ENCODE data around the gene ERG.

Gene ERG

DNA sequence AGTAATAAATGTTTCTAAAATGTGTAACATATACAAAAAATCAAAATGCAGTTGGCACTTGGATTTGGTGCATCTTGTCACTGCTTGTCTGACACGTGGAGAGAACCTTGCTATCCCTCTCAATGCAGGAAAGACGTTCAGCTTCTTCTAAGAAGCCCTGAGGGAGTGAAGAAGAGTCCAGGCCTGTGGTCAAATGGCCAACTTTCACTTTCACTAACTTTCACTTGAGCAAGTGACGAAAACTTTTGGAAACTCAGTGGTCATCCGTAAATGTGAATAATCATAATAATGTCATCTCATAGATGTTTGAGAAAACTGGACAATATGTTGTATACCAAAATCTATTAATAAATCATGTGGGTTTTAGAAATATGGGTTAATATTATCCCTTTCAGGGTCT lies 61.9 kb downstream of the ERG start:
- no peak for DNase-seq

DNA sequence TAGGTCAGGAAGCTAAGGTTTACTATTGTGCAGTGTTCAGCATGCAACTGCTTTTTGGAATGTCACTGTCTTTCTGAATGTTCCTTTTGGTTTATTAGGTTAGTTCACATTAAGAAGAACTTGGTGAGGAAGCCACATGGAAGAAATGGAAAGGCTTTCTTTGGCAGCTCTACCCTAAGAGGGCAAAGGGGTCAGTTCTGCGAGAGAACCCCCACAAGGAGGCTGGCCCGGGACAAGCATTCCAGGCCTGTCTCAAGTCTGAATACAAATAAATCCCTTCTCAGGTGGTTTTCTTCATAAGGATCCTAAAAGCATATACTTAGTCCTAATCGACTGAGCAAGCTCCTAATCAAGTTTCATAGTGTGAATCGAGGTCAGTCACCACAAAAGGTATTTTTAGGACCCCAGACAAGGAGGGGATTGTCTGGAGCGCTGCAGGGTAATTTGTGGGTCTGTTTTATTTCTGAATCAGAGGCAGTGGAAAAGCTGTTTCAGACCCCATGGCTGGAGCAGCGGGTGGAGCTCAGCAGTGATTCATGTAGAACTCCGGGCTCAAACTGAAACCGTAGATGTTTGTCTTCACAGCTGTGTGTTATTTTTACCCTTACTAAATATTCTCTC lies 63.3 kb downstream of the ERG start:
- DNase-seq: no peak

DNA sequence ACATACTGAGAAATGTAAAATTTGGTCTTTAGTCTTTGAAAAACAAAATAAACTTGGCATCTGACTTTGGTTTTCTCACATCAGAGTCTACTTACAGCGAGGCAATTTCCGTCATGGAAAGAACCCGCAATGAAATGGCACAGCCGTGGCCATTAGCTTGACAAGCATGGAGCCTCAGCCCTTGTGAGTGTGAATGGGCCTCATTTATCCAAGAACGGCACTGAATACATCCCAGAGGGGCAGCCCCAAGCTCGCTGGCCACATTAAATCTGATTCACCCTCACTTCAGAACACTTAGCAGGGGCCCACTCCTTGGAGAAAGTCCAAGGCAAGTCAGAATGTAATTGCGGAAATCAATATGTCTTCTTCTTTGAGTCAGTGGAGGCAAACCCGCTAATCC lies 64.8 kb downstream of the ERG start:
- no peak for DNase-seq

DNA sequence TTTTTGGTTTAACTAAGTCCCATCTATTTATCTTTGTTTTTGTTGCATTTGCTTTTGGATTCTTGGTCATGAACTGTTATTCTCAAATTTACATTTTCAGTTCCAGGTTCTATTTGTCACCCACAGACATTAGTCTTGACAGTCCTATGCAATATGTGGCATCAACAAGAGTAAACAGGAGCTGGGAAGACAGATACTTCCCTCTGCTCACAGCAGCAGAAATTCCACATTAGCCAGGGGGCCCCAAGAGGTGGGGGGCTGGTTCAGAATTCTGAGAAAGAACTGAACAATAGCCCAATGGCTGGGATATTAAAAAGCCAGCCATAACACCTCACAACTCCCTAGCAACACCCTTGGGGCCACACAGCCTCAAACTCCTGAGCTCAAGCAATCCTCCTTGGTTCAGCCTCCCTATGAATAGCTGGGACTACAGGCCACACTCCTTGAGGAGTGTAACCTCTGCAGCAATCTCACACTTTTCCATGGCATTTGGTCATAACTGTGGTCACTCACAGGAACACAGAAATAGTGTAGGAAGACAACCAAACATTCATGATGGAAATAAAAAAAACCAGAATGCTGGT lies 67.8 kb downstream of the ERG start:
- DNase-seq: no peak

DNA sequence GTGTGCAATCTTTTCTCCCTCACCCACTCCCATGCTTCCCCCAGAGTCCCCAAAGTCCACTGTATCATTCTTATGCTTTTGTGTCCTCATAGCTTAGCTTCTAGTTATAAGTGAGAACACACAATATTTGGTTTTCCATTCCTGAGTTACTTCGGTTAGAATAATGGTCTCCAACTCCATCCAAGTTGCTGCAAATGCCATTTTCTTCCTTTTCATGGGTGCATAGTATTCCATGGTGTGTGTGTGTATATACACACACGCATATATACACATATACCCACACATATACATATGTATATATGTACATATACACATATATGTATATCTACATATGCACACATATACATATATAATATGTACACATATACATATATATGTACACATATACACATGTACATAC lies 69.3 kb downstream of the ERG start:
- no peak for DNase-seq

DNA sequence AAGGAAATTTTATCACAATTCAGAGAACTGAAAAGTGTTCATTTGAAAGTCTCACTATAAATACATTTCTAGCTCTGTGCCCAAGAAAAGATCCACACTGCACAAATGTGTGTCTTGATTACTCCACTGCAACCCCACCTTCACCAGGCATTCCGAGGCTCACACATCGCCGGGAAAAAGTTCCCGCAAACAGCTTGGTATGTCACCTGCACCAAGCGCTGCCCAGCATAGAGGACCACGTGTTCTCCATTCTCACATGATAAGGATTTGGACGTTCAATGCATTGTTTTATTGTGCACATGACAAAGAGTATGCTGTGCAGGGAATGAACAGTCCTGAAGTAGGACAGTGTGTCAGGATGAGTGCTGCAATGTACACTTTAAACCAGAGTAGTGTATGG lies 70.1 kb downstream of the ERG start:
- no peak for DNase-seq

DNA sequence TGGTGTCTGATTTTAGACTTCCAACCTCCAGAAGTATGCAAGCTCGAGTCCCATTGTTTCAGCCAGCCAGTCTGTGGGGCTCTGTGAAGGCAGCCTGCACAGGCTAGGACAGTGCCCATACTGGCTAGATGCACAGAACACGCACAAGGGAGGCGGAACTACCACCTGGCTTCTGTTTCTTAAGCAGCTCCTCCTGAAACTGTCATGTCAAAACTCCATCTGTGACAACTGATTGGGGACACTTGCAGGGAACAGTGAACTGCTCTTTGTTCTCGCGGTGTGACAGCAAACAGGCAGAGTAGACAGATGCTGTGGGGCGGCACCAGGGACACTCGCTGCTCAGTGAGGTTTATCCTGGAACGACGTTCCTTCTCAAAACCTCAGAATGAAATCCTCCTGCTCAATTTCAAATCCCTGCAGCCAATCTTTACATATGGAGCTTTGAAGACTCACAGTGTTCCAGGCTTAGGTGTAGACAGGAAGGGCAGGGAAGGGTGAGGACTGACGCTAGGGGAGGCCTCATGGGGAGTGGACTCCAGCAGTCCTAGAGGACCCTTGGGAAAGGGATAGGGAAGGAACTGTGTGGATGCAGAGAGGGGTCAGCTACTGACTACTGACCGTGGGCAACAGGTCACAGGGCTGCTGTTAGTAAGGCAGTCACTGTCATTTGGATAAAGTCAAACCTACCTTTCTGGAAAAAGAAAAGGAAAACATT lies 73.8 kb downstream of the ERG start:
- no peak for DNase-seq

DNA sequence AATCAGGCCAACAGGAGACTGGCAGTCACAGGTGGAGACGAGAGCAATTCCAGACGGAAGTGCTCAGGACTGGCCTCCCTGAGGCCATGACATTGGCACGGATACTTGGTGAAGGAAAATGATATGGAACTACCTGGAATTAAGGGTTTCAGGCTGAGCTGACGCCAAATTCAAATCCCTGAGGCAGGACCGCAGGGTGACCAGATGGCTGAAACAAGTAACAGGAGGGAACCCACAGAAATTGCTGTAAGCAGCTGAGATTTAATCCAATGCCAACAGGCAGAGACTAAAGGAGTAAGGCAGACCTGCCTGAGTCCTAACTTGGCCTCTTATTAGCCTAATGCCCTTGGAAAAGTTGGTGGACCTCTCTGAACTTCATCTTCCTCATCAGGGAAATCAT lies 76.2 kb downstream of the ERG start:
- DNase-seq: no peak

DNA sequence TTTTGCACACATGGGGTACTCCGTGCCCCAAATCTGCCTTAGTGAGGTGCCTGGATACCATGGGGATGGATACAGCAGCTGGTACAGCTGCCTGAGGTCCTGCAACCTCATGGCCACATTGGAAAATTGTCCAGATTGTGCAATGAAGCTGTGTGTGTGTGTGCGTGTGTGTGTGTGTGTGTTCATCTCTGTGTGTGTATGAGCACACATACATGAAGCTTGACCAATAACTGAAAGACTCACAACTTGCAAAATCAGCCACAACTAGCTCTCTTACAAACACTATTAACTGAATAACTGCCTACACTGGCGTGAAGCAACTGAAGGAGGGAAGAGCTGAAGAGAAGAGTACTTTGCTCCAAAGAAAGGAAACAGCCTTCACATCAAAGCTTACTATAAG lies 78.1 kb downstream of the ERG start:
- DNase-seq: no peak

DNA sequence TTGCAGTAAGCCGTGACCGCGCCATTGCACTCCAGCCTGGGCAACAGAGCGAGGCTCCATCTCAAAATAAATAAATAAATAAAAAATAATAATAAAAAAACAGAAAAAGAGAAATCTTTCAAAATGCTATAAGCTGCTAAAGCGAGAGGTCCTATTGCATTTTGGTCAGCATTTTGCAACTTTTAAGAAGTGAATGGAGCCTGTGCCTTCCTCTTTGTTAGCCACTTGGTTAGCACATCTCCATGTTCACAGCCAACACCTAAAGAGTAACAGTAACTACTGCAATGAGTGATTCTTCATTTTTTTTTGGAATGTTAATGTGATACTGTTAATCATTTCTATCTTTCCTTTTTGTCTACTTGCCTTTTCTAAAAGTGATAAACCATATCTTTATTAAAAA lies 80.6 kb downstream of the ERG start:
- no peak for DNase-seq

DNA sequence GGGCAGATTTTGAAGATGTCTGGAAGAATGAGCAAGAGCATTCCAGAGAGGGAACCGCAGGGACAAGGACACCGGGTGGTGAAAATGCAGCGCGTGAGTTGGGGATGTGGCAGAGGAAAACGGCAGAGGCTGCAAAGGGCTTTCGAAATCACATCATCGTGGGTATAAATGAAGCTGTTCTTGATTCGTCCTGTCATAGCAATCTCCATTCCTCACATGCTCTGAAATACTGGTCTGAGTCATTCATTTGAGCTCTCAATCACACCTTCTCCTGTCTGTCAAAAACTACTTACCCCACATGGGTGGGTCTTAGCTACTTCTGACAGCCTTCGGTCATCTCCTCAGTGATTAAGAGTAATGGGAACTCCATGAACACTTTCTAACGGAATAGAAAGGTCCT lies 81.5 kb downstream of the ERG start:
- no peak for DNase-seq

DNA sequence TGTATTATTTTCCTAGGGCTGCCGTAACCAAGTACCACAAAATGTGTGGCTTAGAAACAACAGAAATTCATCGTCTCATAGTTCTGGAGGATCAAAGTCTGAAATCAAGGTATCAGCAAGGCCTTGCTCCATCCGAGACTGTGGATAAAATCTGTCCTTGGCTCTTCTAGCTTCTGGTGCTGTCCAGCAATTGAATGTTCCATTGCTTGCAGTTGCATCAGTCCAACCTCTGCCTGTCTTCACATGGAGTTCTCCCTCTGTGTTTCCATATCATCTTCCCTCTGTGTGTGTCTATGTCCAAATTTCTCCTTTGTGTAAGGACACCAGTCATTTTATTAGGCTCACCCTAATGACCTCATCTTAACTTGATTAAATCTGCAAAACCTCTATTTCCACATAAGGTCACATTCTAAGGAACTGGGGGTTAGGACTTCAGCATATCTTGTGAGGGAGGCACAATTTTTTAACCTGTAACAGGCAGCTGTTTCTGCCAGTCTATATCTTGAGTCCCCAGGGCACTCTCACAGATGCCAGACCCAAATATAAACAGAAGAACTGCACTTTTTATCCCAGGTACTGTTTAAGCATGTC lies 84.2 kb downstream of the ERG start:
- DNase-seq: no peak

DNA sequence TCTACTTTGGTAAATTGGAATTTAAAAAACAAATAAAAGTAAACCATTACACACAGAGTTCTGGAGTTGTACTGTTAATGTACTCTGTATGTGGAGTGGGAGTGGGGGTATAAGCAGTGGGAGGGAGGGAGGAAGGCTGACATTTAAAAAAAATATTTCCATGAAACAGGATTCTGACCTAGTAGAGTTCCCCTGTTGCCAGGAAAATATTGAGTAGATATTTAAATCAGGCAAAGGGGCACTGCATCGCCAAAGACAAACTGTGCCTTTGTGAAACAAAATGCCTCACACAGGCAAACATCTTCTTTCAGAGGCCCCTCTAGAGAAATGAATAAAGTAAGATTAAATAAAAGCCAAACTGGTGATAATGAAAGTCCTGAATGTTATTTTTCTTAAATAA lies 87.8 kb downstream of the ERG start:
- DNase-seq: no peak

DNA sequence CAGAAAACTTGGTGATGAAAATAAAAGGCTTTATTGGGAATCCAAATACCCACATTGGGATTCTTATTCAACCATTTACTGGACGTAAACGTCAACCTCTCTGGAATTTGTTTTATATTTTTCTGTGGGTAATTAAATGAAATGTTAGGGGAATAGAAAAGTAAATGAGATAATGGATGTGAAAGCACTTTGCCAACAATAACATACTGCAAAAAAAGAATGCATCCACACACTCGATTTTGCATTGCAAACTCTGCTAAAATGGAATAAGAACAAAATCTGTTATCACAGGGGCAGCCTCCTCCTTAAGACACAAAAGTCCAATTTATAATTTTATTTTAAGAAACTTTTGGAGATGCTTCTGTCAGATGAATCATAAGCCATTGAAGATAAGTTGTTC lies 88.4 kb downstream of the ERG start:
- DNase-seq: no peak

DNA sequence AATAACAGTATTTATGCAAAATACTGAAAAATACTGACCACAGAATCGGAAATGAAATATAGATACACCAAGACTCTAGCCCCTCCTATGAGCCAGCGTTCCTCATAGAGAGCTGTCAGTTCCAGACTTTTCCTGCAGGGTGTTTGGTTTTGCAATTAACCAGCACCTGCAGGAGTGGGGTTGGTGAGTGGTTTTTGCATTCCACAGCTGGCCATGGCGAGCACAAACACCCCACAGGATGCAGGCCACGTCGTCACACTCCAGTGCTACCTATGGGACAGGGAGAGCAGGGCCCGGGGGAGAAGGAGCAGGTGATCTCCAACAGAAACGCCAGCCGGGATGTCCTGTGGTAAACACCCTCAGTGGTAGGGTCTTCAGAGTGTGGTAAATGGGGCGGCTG lies 94.1 kb downstream of the ERG start:
- no peak for DNase-seq

DNA sequence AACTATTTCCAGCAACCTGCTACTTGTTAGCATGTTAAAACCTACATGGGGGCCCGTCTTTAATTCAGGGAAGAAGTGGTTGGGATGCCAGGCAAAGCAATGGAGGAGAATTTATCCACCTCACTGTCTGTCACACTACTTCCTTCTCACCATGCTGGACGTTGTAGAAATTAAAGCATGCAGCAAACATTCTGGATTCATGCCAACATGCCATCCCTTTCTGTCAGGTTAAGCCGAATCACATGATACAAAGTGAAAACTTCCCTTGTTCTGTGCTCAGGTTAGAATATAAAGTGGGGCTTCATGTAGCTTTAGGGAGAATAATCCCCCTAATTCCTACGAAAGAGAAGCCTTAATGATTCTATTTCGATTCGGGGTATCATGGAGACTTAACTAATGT lies 95.5 kb downstream of the ERG start:
- DNase-seq: no peak

DNA sequence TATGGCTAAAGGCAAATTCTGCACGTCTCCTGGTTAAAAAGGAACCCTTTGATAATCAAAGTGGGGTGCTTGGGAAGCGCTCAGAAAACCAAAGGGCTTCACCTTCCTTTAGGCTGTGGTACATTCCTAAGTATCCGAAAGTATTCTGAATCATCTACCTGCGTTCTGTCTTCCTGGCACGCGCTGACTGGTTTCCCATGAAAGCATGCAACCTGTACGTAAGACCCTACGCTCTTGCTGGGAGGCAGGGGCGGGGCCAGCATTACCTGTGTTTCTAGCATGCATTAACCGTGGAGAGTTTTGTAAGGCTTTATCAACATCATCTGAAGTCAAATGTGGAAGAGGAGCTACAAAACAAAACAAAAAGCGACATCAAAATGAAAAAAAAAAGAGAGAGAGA lies 96.0 kb downstream of the ERG start:
- DNase-seq: no peak

DNA sequence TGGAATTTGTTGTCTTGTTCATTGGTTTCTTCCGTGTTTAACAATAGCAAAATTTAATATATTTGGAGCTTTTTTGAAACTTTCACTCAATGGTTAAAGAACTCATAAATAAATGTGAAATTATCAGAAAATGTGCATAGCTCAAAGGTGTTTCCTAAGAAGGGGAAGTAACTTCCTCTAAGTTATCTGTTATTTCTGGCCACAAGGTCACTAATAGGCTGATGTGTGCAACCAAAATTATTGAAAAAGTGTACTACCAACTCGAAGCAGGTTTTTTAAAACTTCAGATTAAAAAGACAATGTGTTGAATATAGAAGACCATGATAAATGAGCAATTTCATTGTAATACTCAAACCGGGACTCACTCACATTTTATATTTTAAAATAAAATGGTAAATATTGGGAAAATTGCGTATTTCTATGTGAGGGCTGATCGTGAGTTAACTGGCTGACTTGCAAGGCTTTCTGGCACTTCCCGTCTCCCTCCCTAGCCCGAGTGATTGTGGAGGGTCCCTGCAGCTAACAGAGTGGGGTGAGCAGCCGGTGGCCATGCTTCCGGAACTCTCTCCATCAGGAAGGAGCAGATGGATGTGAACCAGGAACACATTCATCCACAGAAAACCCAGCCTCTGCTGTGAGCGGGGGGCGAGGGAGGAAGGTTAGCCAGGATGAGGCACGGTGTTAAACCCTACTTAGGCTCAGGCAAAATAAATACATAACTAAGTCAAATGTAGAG lies 96.9 kb downstream of the ERG start:
- DNase-seq: no peak

DNA sequence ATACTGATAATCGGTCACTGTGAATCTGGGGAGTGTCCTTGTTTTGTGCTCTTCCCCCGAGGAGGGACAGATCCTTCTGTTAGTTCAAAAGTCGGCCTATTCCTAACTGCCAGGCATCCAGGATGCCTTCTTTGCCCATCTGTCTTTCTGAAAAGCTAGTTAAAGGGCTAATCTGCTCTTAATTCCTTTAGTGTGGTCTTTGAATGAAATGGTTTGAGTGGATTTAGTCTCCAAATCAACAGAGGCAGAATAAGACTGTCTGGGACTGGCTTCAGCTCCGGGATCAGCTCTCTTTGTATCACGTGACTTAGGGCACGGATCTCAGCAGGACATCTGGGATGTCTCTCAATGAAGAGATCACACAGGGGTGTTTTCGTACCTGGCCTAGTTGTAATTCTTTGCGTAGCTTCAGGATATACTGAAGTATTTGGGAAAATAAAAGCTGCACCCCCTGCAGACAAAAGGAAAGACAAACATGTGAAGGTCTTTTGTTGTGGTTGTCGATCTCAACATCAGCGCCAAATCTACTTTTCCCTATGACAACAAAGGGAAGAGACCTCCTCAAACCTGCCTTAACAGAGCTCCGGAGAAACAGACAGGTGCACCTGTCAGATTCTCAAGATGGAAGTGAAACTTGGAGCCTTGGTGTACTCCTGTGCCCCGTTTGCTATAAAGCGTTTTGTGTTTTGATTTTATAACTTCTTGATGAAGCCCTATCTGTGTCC lies 97.9 kb downstream of the ERG start:
- DNase-seq: no peak

DNA sequence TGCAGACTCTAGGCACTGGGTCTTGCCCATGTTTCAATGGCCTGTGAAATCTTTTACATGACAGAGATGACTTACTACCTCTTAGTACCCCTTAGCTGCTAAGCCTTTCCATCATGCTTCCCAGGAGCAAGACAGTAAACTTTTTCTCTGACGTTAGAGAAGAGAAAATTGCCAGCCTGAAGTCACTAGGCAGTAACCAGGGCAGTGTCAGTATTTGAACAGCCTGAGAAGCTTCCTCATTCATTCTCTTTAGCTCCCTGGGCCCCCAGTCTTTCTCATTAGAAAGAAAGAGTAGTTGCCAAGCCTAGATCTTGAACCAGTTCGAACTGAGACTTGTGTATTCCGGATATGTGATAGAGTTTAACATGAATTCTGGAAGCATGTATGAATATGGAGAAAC lies 99.2 kb downstream of the ERG start:
- DNase-seq: no peak

DNA sequence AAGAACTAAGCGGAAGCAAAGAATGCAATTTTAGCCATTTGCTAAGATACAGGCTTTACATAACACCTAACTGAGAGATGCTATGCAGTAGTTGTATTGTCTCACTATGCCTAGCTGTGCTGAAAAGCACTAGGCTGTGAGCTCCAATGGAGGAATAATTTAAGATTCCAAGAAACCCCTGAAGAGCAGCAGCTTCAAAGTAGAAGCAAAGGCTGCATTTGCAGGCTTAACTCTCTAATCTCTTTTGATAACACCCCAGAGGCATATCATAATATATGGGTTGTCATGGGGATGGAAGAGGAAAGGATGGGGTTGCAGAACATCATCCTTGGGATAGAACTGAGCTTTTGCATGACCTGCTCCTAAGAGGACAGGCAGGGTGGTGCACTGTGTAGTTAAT lies 102.0 kb downstream of the ERG start:
- DNase-seq: no peak

DNA sequence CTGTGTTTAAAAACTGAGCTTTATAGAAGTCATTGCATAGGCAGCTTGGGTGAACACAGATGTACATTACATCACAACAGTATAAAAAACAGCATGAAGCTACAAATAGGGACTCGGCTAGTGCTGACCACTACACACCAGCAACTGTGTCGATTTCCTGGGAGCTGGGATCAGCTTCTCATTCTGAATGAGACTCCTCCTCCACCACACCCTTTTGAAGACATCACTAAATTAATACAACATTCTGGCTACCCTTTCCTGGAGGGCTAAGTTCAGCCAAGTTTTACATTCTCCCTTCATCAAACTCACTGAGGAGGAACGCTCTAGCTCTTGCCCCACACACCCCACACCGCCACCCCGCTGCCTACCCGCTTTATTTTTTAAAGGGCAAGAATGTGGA lies 102.7 kb downstream of the ERG start:
- DNase-seq: no peak
